HEK293 (cell line): ENCODE data around the gene WDR41.

Experiments
- BCL11A ChIP-seq: fragments of 450-650 bp; formaldehyde crosslinking; IDR thresholded peaks from 2 replicates; pipeline ENCODE4 v1.5.1; 2016; ENCODE audit warnings: low read depth, missing biosample characterization, missing genetic modification characterization
- PRDM10 ChIP-seq: fragments of 450-650 bp; formaldehyde crosslinking; IDR thresholded peaks from 2 replicates; pipeline ENCODE4 v1.5.1; 2016; ENCODE audit warnings: missing biosample characterization, missing genetic modification characterization
- ZNF114 ChIP-seq: fragments of 450-650 bp; formaldehyde crosslinking; IDR thresholded peaks from 2 replicates; pipeline ENCODE4 v1.5.0; 2017; ENCODE audit warnings: missing biosample characterization, missing genetic modification characterization
- ZNF639 ChIP-seq: fragments of 450-650 bp; formaldehyde crosslinking; IDR thresholded peaks from 2 replicates; pipeline ENCODE4 v1.5.1; 2016; ENCODE audit warnings: missing biosample characterization, missing genetic modification characterization

- TF ChIP-seq PRDM10 (tag by site-specific recombination) (peak; percentile 88), BCL11A (tag by site-specific recombination) (no peak), ZNF639 (no peak), ZNF114 (tag by site-specific recombination) (no peak)
These were observed 22.3 kb upstream of the WDR41 start for GRCh38 chr5:77514457-77514856.
